Measurements from ENCODE around the gene ZNF618.

The ZNF618 gene

GRCh38 chr9:113863345-113863744, 12.8 kb upstream of the ZNF618 start:
- H3K27me3 ChIP-seq (ENCODE audit: control insufficient read depth, insufficient read depth, low read length): no peaks in the 10 kb centered on the region
- H3K36me3 ChIP-seq (ENCODE audit: control insufficient read depth, insufficient read depth, low read length): no peaks in the 10 kb centered on the region
- peaks cover 6% of the 10 kb centered on the region for H3K4me1 ChIP-seq (ENCODE audit: control insufficient read depth, insufficient read depth, low read length)
- H3K4me3 ChIP-seq (ENCODE audit: low read depth, low read length): no peak overlapping the region
- no peak overlapping the region for H3K9ac ChIP-seq (ENCODE audit: low read depth, low read length)
- no peaks in the 10 kb centered on the region for H3K9me3 ChIP-seq (ENCODE audit: control insufficient read depth, insufficient read depth, low read length)

GRCh38 chr9:113868501-113868900, 7.6 kb upstream of the ZNF618 start:
- Histone ChIP-seq H3K27me3 (ENCODE audit: control insufficient read depth, insufficient read depth, low read length) (peaks cover 5% of the 10 kb centered on the region), H3K4me1 (ENCODE audit: control insufficient read depth, insufficient read depth, low read length) (peaks cover 5% of the 10 kb centered on the region), H3K36me3 (ENCODE audit: control insufficient read depth, insufficient read depth, low read length) (no peaks in the 10 kb centered on the region), H3K9ac (ENCODE audit: low read depth, low read length) (no peak overlapping the region), H3K9me3 (ENCODE audit: control insufficient read depth, insufficient read depth, low read length) (no peaks in the 10 kb centered on the region), H3K4me3 (ENCODE audit: low read depth, low read length) (no peak overlapping the region)

GRCh38 chr9:113872485-113873143, 3.5 kb upstream of the ZNF618 start:
- Histone ChIP-seq H3K27me3 (ENCODE audit: control insufficient read depth, insufficient read depth, low read length) (peaks cover 5% of the 10 kb centered on the region), H3K4me1 (ENCODE audit: control insufficient read depth, insufficient read depth, low read length) (peaks cover 5% of the 10 kb centered on the region), H3K36me3 (ENCODE audit: control insufficient read depth, insufficient read depth, low read length) (no peaks in the 10 kb centered on the region), H3K9ac (ENCODE audit: low read depth, low read length) (no peak overlapping the region), H3K9me3 (ENCODE audit: control insufficient read depth, insufficient read depth, low read length) (no peaks in the 10 kb centered on the region), H3K4me3 (ENCODE audit: low read depth, low read length) (no peak overlapping the region)

GRCh38 chr9:113873446-113873845, 2.7 kb upstream of the ZNF618 start:
- no peaks in the 10 kb centered on the region for H3K36me3 ChIP-seq (ENCODE audit: control insufficient read depth, insufficient read depth, low read length)
- H3K4me3 ChIP-seq (ENCODE audit: low read depth, low read length): no peak overlapping the region
- H3K4me1 ChIP-seq (ENCODE audit: control insufficient read depth, insufficient read depth, low read length): peaks cover 10% of the 10 kb centered on the region
- peaks cover 5% of the 10 kb centered on the region for H3K27me3 ChIP-seq (ENCODE audit: control insufficient read depth, insufficient read depth, low read length)
- H3K9me3 ChIP-seq (ENCODE audit: control insufficient read depth, insufficient read depth, low read length): no peaks in the 10 kb centered on the region
- H3K9ac ChIP-seq (ENCODE audit: low read depth, low read length): no peak overlapping the region

GRCh38 chr9:113873926-113874325, 2.2 kb upstream of the ZNF618 start:
- Histone ChIP-seq H3K36me3 (ENCODE audit: control insufficient read depth, insufficient read depth, low read length) (no peaks in the 10 kb centered on the region), H3K9me3 (ENCODE audit: control insufficient read depth, insufficient read depth, low read length) (no peaks in the 10 kb centered on the region), H3K4me1 (ENCODE audit: control insufficient read depth, insufficient read depth, low read length) (peaks cover 11% of the 10 kb centered on the region), H3K9ac (ENCODE audit: low read depth, low read length) (no peak overlapping the region), H3K4me3 (ENCODE audit: low read depth, low read length) (no peak overlapping the region), H3K27me3 (ENCODE audit: control insufficient read depth, insufficient read depth, low read length) (peaks cover 5% of the 10 kb centered on the region)

GRCh38 chr9:113875459-113876150, 504 bp upstream of the ZNF618 start:
- Histone ChIP-seq H3K9ac (ENCODE audit: low read depth, low read length) (no peak overlapping the region), H3K4me1 (ENCODE audit: control insufficient read depth, insufficient read depth, low read length) (peaks cover 11% of the 10 kb centered on the region), H3K36me3 (ENCODE audit: control insufficient read depth, insufficient read depth, low read length) (no peaks in the 10 kb centered on the region), H3K27me3 (ENCODE audit: control insufficient read depth, insufficient read depth, low read length) (peaks cover 3% of the 10 kb centered on the region), H3K9me3 (ENCODE audit: control insufficient read depth, insufficient read depth, low read length) (no peaks in the 10 kb centered on the region), H3K4me3 (ENCODE audit: low read depth, low read length) (peak overlapping the region; percentile 13)

- no peaks in the 10 kb centered on the region for H3K9me3 ChIP-seq (ENCODE audit: control insufficient read depth, insufficient read depth, low read length)
- peaks cover 2% of the 10 kb centered on the region for H3K27me3 ChIP-seq (ENCODE audit: control insufficient read depth, insufficient read depth, low read length)
- peak overlapping the region; percentile 58 for H3K4me3 ChIP-seq (ENCODE audit: low read depth, low read length)
- H3K4me1 ChIP-seq (ENCODE audit: control insufficient read depth, insufficient read depth, low read length): peaks cover 11% of the 10 kb centered on the region
- H3K9ac ChIP-seq (ENCODE audit: low read depth, low read length): peak overlapping the region; percentile 37
- H3K36me3 ChIP-seq (ENCODE audit: control insufficient read depth, insufficient read depth, low read length): no peaks in the 10 kb centered on the region
Measured at GRCh38 chr9:113876993-113877368, 872 bp downstream of the ZNF618 start.

GRCh38 chr9:113879318-113879717, 3.2 kb downstream of the ZNF618 start:
- H3K27me3 ChIP-seq (ENCODE audit: control insufficient read depth, insufficient read depth, low read length): no peaks in the 10 kb centered on the region
- no peak overlapping the region for H3K9ac ChIP-seq (ENCODE audit: low read depth, low read length)
- no peaks in the 10 kb centered on the region for H3K36me3 ChIP-seq (ENCODE audit: control insufficient read depth, insufficient read depth, low read length)
- peaks cover 7% of the 10 kb centered on the region for H3K4me1 ChIP-seq (ENCODE audit: control insufficient read depth, insufficient read depth, low read length)
- no peaks in the 10 kb centered on the region for H3K9me3 ChIP-seq (ENCODE audit: control insufficient read depth, insufficient read depth, low read length)
- H3K4me3 ChIP-seq (ENCODE audit: low read depth, low read length): no peak overlapping the region

- H3K9ac ChIP-seq (ENCODE audit: low read depth, low read length): no peak overlapping the region
- no peak overlapping the region for H3K4me3 ChIP-seq (ENCODE audit: low read depth, low read length)
- no peaks in the 10 kb centered on the region for H3K27me3 ChIP-seq (ENCODE audit: control insufficient read depth, insufficient read depth, low read length)
- peaks cover 12% of the 10 kb centered on the region for H3K4me1 ChIP-seq (ENCODE audit: control insufficient read depth, insufficient read depth, low read length)
- H3K36me3 ChIP-seq (ENCODE audit: control insufficient read depth, insufficient read depth, low read length): no peaks in the 10 kb centered on the region
- H3K9me3 ChIP-seq (ENCODE audit: control insufficient read depth, insufficient read depth, low read length): no peaks in the 10 kb centered on the region
Measured at GRCh38 chr9:113879911-113880310, 3.8 kb downstream of the ZNF618 start.

- no peak overlapping the region for H3K4me3 ChIP-seq (ENCODE audit: low read depth, low read length)
- H3K9ac ChIP-seq (ENCODE audit: low read depth, low read length): no peak overlapping the region
- H3K4me1 ChIP-seq (ENCODE audit: control insufficient read depth, insufficient read depth, low read length): peaks cover 14% of the 10 kb centered on the region
- no peaks in the 10 kb centered on the region for H3K9me3 ChIP-seq (ENCODE audit: control insufficient read depth, insufficient read depth, low read length)
- H3K27me3 ChIP-seq (ENCODE audit: control insufficient read depth, insufficient read depth, low read length): no peaks in the 10 kb centered on the region
- H3K36me3 ChIP-seq (ENCODE audit: control insufficient read depth, insufficient read depth, low read length): no peaks in the 10 kb centered on the region
Measured at GRCh38 chr9:113882181-113882580, 6.1 kb downstream of the ZNF618 start.

- peaks cover 16% of the 10 kb centered on the region for H3K4me1 ChIP-seq (ENCODE audit: control insufficient read depth, insufficient read depth, low read length)
- no peak overlapping the region for H3K9ac ChIP-seq (ENCODE audit: low read depth, low read length)
- H3K9me3 ChIP-seq (ENCODE audit: control insufficient read depth, insufficient read depth, low read length): no peaks in the 10 kb centered on the region
- H3K27me3 ChIP-seq (ENCODE audit: control insufficient read depth, insufficient read depth, low read length): no peaks in the 10 kb centered on the region
- no peaks in the 10 kb centered on the region for H3K36me3 ChIP-seq (ENCODE audit: control insufficient read depth, insufficient read depth, low read length)
- H3K4me3 ChIP-seq (ENCODE audit: low read depth, low read length): no peak overlapping the region
Measured at GRCh38 chr9:113882636-113883164, 6.6 kb downstream of the ZNF618 start.
